Hepatocyte (in vitro differentiated cells): ENCODE measurements around the gene RSPRY1.

Experiments used
- CTCF ChIP-seq: fragments of 200-600 bp; sonication (generic); IDR thresholded peaks from 2 replicates; pipeline ENCODE4 v1.5.1; 2016; ENCODE audit warnings: antibody characterized with exemption, mild to moderate bottlenecking; ENCODE audit not compliant: poor library complexity
- EZH2 ChIP-seq: fragments of 200-600 bp; sonication (generic); IDR thresholded peaks from 2 replicates; pipeline ENCODE4 v1.6.1; 2016; ENCODE audit warnings: antibody characterized with exemption, mild to moderate bottlenecking, borderline replicate concordance

GRCh38 chr16:57203451-57203850 lies 17.3 kb downstream of the RSPRY1 start:
- TF ChIP-seq CTCF (no peak), EZH2 (no peak)
